ENCODE results near the gene CLDN6. TPM values are rescaled to one million over a fixed set of nuclear protein-coding genes. Genes with fewer than 3 reads are reported as not detected.

The CLDN6 gene
- total and polyA plus RNA-seq, 9 of the 15 experiments (the other 6 are each of a cell fraction or from before 2014, with no cell fraction given): 0.22 to 0.75 (median 0.38) TPM; not detected in 3

DNA sequence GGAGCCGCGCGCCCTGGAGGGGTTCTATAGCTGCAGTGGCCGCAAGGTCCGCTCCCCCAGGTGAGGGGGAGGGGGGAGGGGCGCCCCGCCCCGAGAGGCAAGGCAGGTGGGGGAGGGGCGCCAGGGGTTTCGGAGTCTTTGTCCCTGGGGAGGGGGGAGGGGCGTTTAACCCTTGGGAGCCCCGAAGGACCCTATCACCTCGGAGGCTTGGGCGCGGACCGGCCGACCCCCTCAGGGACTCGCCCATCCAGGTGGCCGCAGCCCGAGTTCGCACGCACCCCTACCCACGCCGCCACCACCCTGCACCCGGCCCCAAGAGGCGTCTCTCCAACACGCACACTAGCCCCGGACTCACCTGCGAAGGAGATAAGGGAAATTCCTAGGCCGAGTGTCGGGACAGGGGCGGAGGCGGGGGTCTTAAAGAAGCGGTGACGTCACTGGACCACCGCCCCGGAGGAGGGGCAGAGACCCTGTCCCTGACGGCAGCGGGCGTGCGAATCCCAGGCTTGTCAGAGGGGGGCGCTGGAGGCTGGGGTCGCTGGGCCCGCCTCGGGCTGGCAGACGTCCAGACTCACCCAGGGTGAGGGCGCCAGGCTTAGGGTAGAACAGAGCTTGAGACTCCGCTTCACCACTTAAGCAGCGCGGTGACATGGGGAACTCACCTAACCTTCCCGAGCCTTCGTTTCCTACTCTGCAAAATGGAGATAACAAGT lies at the start of gene CLDN6 (continued):
- TF ChIP-seq, protein P1, sequence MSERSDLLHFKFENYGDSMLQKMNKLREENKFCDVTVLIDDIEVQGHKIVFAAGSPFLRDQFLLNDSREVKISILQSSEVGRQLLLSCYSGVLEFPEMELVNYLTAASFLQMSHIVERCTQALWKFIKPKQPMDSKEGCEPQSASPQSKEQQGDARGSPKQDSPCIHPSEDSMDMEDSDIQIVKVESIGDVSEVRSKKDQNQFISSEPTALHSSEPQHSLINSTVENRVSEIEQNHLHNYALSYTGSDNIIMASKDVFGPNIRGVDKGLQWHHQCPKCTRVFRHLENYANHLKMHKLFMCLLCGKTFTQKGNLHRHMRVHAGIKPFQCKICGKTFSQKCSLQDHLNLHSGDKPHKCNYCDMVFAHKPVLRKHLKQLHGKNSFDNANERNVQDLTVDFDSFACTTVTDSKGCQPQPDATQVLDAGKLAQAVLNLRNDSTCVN (CRISPR knock-in tag; IDR thresholded peaks at IDR 0.05): no peak
- TF ChIP-seq RAD21 (CRISPR knock-in tag; conservative IDR thresholded peaks at IDR 0.05 in 1 of 2, IDR thresholded peaks at IDR 0.05 in 1 of 2) (peak in 1 of 2 experiments; percentile 37; a peak in 2 of 4 replicates), FOXA1 (IDR thresholded peaks at IDR 0.05; ENCODE audit: borderline replicate concordance) (no peak), ESRRB (CRISPR knock-in tag; IDR thresholded peaks at IDR 0.05; ENCODE audit: borderline replicate concordance) (no peak), MCM3 (IDR thresholded peaks at IDR 0.05) (no peak), RFX5 (IDR thresholded peaks at IDR 0.05; ENCODE audit: low read depth, low read length) (no peak), NFIC (IDR thresholded peaks at IDR 0.05) (peak; percentile 96), CTBP1 (IDR thresholded peaks at IDR 0.05; ENCODE audit: borderline replicate concordance) (0 out of 2 replicates have a peak, but pooled peaks have one; percentile 19), RERE (CRISPR knock-in tag; IDR thresholded peaks at IDR 0.05; ENCODE audit: borderline replicate concordance) (no peak), OTX1 (CRISPR knock-in tag; IDR thresholded peaks at IDR 0.05) (no peak), CBX8 (IDR thresholded peaks at IDR 0.05; ENCODE audit: borderline replicate concordance, extremely low read depth, low read depth, low read length, poor library complexity, severe bottlenecking) (no peak), ZNF507 (tag; conservative IDR thresholded peaks at IDR 0.05) (no peak), TOE1 (IDR thresholded peaks at IDR 0.05; ENCODE audit: borderline replicate concordance) (no peak), TOE1 (CRISPR knock-in tag; IDR thresholded peaks at IDR 0.05; ENCODE audit: borderline replicate concordance, low read depth) (no peak)
- TF ChIP-seq, protein P2, sequence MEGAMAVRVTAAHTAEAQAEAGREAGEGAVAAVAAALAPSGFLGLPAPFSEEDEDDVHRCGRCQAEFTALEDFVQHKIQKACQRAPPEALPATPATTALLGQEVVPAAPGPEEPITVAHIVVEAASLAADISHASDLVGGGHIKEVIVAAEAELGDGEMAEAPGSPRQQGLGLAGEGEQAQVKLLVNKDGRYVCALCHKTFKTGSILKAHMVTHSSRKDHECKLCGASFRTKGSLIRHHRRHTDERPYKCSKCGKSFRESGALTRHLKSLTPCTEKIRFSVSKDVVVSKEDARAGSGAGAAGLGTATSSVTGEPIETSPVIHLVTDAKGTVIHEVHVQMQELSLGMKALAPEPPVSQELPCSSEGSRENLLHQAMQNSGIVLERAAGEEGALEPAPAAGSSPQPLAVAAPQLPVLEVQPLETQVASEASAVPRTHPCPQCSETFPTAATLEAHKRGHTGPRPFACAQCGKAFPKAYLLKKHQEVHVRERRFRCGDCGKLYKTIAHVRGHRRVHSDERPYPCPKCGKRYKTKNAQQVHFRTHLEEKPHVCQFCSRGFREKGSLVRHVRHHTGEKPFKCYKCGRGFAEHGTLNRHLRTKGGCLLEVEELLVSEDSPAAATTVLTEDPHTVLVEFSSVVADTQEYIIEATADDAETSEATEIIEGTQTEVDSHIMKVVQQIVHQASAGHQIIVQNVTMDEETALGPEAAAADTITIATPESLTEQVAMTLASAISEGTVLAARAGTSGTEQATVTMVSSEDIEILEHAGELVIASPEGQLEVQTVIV (CRISPR knock-in tag; IDR thresholded peaks at IDR 0.05; ENCODE audit: borderline replicate concordance): no peak

Measured in K562 (cell line).